Endothelial cell (in vitro differentiated cells): ENCODE results near the gene NAALADL2. TPM values are rescaled to one million over a fixed set of nuclear protein-coding genes. Genes with fewer than 3 reads are reported as not detected.

Experiments used
- DNase-seq: peaks from one replicate; pipeline ENCODE4 v3.0.0; 2021; ENCODE audit warnings: low spot score
- H3K27ac Mint-ChIP-seq: one replicate; pipeline ENCODE4 v1.8.0; 2021; ENCODE audit warnings: mixed read lengths, inconsistent platforms; ENCODE audit not compliant: unreplicated experiment
- H3K27me3 Mint-ChIP-seq: one replicate; pipeline ENCODE4 v1.8.0; 2021; ENCODE audit warnings: mild to moderate bottlenecking, moderate library complexity, mixed read lengths, inconsistent platforms; ENCODE audit not compliant: unreplicated experiment
- H3K36me3 Mint-ChIP-seq: one replicate; pipeline ENCODE4 v1.8.0; 2021; ENCODE audit warnings: mild to moderate bottlenecking, low read depth, mixed read lengths, inconsistent platforms; ENCODE audit not compliant: unreplicated experiment
- H3K4me1 Mint-ChIP-seq: one replicate; pipeline ENCODE4 v1.8.0; 2021; ENCODE audit warnings: mild to moderate bottlenecking, mixed read lengths, inconsistent platforms; ENCODE audit not compliant: unreplicated experiment
- H3K4me3 Mint-ChIP-seq: one replicate; pipeline ENCODE4 v1.8.0; 2021; ENCODE audit warnings: mild to moderate bottlenecking, mixed read lengths, inconsistent platforms; ENCODE audit not compliant: unreplicated experiment
- H3K9me3 Mint-ChIP-seq: one replicate; pipeline ENCODE4 v1.8.0; 2021; ENCODE audit warnings: mixed read lengths, inconsistent platforms; ENCODE audit not compliant: unreplicated experiment
- total RNA-seq: library from RNA; stranded (reverse); fragmentation: NEBNext Ultra II Directional; extraction: Animal tissue kit (Norgen Biotek cat#: 25700); gene quantifications from one replicate; pipeline ENCODE4 v1.2.1, GENCODE V29; 2021; ENCODE audit not compliant: unreplicated experiment
- TF ChIP-seq, protein P1 (sequence below): fragments of 200-600 bp; sonication (generic); IDR thresholded peaks from one replicate; pipeline ENCODE4 v1.5.0; 2021; ENCODE audit warnings: antibody characterized with exemption; ENCODE audit not compliant: unreplicated experiment

Gene NAALADL2
- total RNA-seq, 1 donor from 2014 or later: 3.5 TPM

DNA sequence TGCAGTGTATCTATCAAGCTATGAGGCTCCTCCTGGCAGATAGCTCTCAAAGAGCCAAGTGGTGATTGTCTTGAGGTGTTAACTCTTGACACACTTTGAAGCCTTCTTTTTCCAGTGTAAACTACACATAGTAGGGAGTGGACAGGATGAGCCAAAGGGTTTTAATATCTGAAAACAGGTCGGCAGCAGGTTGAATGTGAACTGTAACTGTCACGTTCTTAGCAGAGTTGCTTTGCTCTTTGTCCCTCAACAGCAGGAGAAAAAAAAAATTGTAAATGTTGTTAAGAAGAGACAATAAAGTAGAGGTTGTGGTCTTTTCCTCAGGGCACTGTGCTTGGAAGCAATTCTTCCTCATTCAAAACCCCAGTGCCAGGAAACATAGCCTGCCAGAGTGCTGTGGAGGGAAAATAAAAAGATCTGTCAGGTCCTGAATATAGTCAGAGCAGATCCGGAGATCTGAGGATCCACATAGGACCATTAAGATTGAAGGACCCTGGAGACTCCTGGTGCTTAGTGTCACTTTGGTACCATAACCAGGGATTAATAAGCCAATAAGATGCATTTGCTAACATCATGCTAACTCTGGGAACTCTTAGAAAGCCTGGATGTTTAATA lies 229.7 kb downstream of the NAALADL2 start:
- Mint-ChIP-seq H3K36me3 (no peaks in the 10 kb centered on the region), H3K9me3 (no peaks in the 10 kb centered on the region), H3K27ac (no peak overlapping the region), H3K4me1 (no peaks in the 10 kb centered on the region), H3K4me3 (no peak overlapping the region), H3K27me3 (no peaks in the 10 kb centered on the region)
- no peak for DNase-seq
- TF ChIP-seq, protein P1, sequence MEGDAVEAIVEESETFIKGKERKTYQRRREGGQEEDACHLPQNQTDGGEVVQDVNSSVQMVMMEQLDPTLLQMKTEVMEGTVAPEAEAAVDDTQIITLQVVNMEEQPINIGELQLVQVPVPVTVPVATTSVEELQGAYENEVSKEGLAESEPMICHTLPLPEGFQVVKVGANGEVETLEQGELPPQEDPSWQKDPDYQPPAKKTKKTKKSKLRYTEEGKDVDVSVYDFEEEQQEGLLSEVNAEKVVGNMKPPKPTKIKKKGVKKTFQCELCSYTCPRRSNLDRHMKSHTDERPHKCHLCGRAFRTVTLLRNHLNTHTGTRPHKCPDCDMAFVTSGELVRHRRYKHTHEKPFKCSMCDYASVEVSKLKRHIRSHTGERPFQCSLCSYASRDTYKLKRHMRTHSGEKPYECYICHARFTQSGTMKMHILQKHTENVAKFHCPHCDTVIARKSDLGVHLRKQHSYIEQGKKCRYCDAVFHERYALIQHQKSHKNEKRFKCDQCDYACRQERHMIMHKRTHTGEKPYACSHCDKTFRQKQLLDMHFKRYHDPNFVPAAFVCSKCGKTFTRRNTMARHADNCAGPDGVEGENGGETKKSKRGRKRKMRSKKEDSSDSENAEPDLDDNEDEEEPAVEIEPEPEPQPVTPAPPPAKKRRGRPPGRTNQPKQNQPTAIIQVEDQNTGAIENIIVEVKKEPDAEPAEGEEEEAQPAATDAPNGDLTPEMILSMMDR: no peak

DNA sequence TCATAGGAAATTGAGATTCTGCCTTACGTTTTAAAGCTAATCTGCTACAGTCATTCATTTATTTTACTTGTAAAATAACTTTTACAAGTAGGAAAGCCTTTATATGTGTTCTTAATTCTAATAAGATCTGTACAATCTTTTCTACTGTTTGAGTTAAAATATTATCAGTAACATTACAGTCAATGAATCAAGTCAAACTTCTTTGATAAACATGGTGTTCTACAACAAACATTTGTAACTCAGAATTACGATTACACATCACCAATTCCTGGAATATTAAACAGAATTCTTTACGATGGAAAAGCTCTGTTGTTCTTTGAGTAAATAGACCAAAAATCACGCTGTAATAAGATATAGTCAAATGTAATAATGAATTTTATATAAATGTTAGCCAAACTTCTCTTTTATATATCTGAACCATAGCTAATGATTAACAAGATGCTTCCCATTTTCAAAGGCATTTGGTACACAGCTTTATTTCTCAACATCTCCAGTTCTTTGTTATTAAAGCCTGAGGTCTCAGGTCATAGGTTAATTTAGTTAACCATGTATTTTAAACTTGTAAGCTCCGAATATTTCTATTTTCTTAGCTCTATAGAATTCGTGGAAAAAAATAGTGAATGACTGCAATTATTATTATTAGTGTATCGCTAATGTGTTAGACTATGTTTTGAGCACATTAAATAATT lies 232.4 kb downstream of the NAALADL2 start:
- Mint-ChIP-seq H3K4me3 (no peak overlapping the region), H3K9me3 (no peaks in the 10 kb centered on the region), H3K27me3 (no peaks in the 10 kb centered on the region), H3K4me1 (no peaks in the 10 kb centered on the region), H3K36me3 (no peaks in the 10 kb centered on the region), H3K27ac (no peak overlapping the region)
- TF ChIP-seq, protein P1: no peak
- DNase-seq: no peak

DNA sequence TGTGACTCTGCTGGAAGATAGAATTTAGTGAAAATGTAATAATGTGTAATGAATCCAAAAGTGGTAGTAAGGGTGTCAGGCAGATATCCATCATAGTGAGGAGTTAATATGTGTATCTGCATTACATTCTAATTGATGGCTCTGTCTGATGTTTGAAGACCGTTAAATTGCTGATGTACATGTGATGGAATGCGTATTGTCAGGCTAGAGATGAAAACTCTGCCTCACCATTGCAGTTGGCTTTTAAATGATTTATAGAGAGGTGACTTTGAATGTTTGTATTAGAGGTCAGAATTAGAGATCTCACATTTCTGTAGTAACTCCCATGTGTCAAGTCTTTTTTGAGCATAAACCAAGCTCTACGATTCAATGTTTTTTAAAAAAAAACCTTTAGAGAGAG lies 234.6 kb downstream of the NAALADL2 start:
- TF ChIP-seq, protein P1: no peak
- Mint-ChIP-seq H3K4me3 (no peak overlapping the region), H3K4me1 (no peaks in the 10 kb centered on the region), H3K9me3 (no peaks in the 10 kb centered on the region), H3K27ac (no peak overlapping the region), H3K36me3 (no peaks in the 10 kb centered on the region), H3K27me3 (no peaks in the 10 kb centered on the region)
- DNase-seq: no peak

DNA sequence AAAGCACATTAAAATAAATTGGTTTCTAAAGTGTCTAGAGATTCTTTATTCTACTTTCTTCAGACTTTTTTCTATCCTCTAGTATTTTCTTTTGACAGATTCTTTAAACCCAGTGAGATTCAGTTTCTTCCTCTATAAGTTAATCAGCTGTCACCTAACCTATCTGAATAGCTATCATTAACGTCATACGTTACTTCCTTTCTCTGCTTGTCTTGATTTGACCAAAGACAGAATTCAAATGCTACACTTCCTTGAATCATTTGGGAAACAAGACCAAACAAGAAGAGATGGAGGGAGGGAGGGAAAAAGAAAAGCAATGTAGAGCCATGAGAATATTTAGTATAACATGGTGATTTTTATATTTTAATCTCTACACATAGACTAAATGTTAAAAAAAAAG lies 235.2 kb downstream of the NAALADL2 start:
- no peak overlapping the region for H3K27ac Mint-ChIP-seq
- no peak overlapping the region for H3K4me3 Mint-ChIP-seq
- no peaks in the 10 kb centered on the region for H3K9me3 Mint-ChIP-seq
- no peaks in the 10 kb centered on the region for H3K4me1 Mint-ChIP-seq
- no peaks in the 10 kb centered on the region for H3K27me3 Mint-ChIP-seq
- DNase-seq: no peak
- H3K36me3 Mint-ChIP-seq: no peaks in the 10 kb centered on the region
- TF ChIP-seq, protein P1: no peak

DNA sequence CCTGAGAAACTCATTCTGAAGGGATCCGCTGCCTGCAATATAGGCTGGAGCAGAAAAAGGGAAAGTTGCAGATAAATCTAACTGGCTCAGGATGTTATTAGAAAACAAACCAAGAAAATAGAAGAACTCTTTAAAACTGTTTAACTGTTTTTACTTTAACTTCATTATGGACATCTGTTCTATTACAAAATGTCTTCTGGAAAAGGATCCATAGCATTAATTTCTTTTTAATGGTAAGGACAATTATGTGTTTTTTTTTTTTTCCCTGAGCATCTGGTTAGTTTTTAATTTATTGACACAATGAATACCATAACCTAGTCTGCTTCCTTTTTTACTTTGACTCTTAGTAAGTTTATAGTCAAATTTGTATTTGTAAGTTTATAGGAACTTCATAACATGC lies 239.5 kb downstream of the NAALADL2 start:
- TF ChIP-seq, protein P1: no peak
- H3K36me3 Mint-ChIP-seq: no peaks in the 10 kb centered on the region
- DNase-seq: no peak
- H3K27ac Mint-ChIP-seq: no peak overlapping the region
- H3K4me3 Mint-ChIP-seq: no peak overlapping the region
- H3K9me3 Mint-ChIP-seq: no peaks in the 10 kb centered on the region
- H3K27me3 Mint-ChIP-seq: no peaks in the 10 kb centered on the region
- H3K4me1 Mint-ChIP-seq: peaks cover 4% of the 10 kb centered on the region
